Muscle of leg (tissue), 11 donors: ENCODE results near the gene CFAP157. TPM values are rescaled to one million over a fixed set of nuclear protein-coding genes. Genes with fewer than 3 reads are reported as not detected.

Source experiments
- DNase-seq: peaks from one replicate; pipeline ENCODE4 v3.0.0; 2013
- H3K27ac ChIP-seq: one replicate; pipeline ENCODE4 v1.5.1; 2013; ENCODE audit warnings: mild to moderate bottlenecking, low read length, control low read depth
- H3K27me3 ChIP-seq: one replicate; pipeline ENCODE4 v1.6.1; 2013; ENCODE audit warnings: low read length; ENCODE audit not compliant: control insufficient read depth, insufficient read depth
- H3K36me3 ChIP-seq: one replicate; pipeline ENCODE4 v1.6.1; 2013; ENCODE audit warnings: low read length; ENCODE audit not compliant: control insufficient read depth, insufficient read depth
- H3K4me1 ChIP-seq: one replicate; pipeline ENCODE4 v1.6.1; 2013; ENCODE audit warnings: low read length; ENCODE audit not compliant: control insufficient read depth, insufficient read depth
- H3K4me3 ChIP-seq: one replicate; pipeline ENCODE4 v1.5.1; 2013; ENCODE audit warnings: low read length, control low read depth
- H3K9me3 ChIP-seq: replicated peaks from 2 replicates; pipeline ENCODE4 v1.6.1; 2013; ENCODE audit warnings: low read depth, low read length; ENCODE audit not compliant: control insufficient read depth
- WGBS: methylation state at CpG from one replicate; pipeline ENCODE4 v1.1.5; 2013; ENCODE audit warnings: missing lambda C conversion rate; ENCODE audit not compliant: insufficient coverage; 5-methylcytosine and 5-hydroxymethylcytosine counted together
- polyA plus RNA-seq, 8 donors: library from polyadenylated mRNA; unstranded; fragments of 120-200 nt; gene quantifications; one replicate each; pipeline versions ENCODE4 v1.2.1 to v1.2.3, GENCODE V29; 2013; ENCODE audit warnings: inconsistent platforms in 1 of 8, low replicate concordance in 1 of 8; ENCODE audit not compliant: insufficient read length in 8 of 8, insufficient read depth in 1 of 8
- total RNA-seq: library from RNA; stranded (reverse); fragments of 120-200 nt; gene quantifications from one replicate; pipeline ENCODE4 v1.2.4, GENCODE V29; 2013

CFAP157 gene
- total and polyA plus RNA-seq, 9 donors = 0.84 to 2.4 (median 1.3) TPM; not detected in 1

- 91% methylated on average over 5 of the region's 12 CpGs for WGBS
- H3K4me1 ChIP-seq = no peaks in the 10 kb centered on the region
- DNase-seq = no peak
- H3K36me3 ChIP-seq = peaks cover 66% of the 10 kb centered on the region
- no peak overlapping the region for H3K27ac ChIP-seq
- H3K27me3 ChIP-seq = no peaks in the 10 kb centered on the region
- H3K4me3 ChIP-seq = no peak overlapping the region
- no peaks in the 10 kb centered on the region for H3K9me3 ChIP-seq
Measured at GRCh38 chr9:127676638-127677037, 30.1 kb upstream of the CFAP157 start.

- WGBS = no CpG with 5 or more reads among the region's 2 CpGs
- DNase-seq = no peak
- H3K9me3 ChIP-seq = no peaks in the 10 kb centered on the region
- H3K27me3 ChIP-seq = no peaks in the 10 kb centered on the region
- H3K36me3 ChIP-seq = peaks cover 67% of the 10 kb centered on the region
- no peaks in the 10 kb centered on the region for H3K4me1 ChIP-seq
- no peak overlapping the region for H3K27ac ChIP-seq
- H3K4me3 ChIP-seq = no peak overlapping the region
Measured at GRCh38 chr9:127679506-127679905, 27.3 kb upstream of the CFAP157 start.

DNA sequence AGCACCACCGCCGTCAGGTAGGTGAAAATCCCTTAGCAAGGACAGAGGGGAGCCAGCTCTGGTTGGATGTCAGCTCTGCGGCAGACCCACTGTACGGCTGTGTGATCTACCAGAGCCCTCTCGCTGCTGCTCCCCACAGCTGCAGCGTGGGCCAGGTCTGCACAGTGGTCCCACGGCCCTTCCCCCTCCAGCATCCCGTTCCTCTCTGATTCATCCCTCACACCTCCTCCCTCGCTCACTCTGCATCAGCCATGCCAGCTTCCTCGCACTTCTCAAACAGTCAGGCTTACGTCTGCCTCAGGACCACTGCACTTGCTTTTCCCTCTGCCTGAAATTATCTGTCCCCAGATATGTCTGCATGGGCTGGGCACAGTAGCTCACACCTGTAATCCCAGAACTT, 26.6 kb upstream of the CFAP157 start:
- H3K4me3 ChIP-seq = no peak overlapping the region
- peaks cover 65% of the 10 kb centered on the region for H3K36me3 ChIP-seq
- H3K27ac ChIP-seq = no peak overlapping the region
- no peaks in the 10 kb centered on the region for H3K9me3 ChIP-seq
- WGBS = 83% methylated on average over 11 of the region's 11 CpGs
- DNase-seq = no peak
- no peaks in the 10 kb centered on the region for H3K27me3 ChIP-seq
- H3K4me1 ChIP-seq = no peaks in the 10 kb centered on the region

GRCh38 chr9:127680846-127681245, 25.9 kb upstream of the CFAP157 start:
- Histone ChIP-seq H3K4me3 (no peak overlapping the region), H3K36me3 (peaks cover 61% of the 10 kb centered on the region), H3K4me1 (no peaks in the 10 kb centered on the region), H3K9me3 (no peaks in the 10 kb centered on the region), H3K27ac (no peak overlapping the region), H3K27me3 (no peaks in the 10 kb centered on the region)
- no peak for DNase-seq
- 88% methylated on average over 9 of the region's 9 CpGs for WGBS

DNA sequence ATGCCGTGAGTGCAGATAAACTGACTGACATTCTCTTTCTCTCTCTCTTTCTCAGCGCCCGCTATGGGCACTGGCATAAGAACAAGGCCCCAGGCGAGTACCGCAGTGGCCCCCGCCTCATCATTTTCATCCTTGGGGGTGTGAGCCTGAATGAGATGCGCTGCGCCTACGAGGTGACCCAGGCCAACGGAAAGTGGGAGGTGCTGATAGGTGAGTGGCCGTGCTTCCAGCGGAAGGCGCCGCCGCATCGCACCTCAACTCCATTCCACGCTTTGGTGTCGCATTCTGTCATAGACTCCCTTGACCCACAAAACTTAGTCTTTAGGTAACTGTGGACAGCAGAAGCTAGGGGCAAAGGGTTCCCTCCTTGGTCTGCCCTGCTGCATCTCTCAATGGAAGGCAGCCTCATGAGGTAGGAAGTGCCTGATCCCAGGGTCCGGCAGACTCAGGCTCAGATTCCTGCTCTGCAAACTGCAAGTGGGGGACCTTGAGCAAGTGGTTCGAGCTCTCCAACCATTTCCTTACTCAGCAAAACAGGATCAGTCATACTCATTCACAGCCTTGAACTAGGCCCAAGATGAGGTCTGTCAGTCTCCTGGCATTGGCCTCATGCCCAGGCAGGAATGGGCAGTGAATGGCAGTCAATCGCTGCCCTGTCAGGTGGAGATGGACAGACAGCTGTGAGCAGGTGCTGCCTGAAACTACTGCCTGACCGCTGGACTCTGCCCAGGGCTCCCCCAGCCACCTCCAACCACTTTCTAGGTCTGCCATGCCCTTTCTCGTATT, 24.2 kb upstream of the CFAP157 start:
- H3K4me1 ChIP-seq = no peaks in the 10 kb centered on the region
- no peak overlapping the region for H3K4me3 ChIP-seq
- H3K27ac ChIP-seq = no peak overlapping the region
- DNase-seq = peak; percentile 37
- H3K27me3 ChIP-seq = no peaks in the 10 kb centered on the region
- WGBS = 85% methylated on average over 9 of the region's 23 CpGs
- H3K36me3 ChIP-seq = peaks cover 61% of the 10 kb centered on the region
- H3K9me3 ChIP-seq = no peaks in the 10 kb centered on the region

DNA sequence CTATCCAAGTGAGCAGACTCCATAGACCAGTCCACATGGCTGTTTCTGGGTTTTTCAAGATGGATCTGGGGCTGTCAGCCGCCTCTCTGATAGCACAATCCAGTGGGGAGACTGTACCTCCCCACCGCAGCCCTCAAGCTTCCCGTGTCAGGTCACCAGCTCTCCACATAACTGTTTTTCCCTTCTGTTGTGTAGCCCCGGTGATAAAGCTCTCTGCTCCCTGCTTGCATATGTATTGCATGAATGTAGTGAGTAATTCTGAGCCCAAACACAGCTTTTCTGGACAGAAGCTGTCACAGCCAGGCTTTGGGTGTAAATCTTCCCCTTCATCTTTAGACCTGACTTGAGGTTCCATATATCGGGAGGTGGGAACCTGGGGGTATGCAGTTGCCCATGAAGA, 23.1 kb upstream of the CFAP157 start:
- no peak for DNase-seq
- no peaks in the 10 kb centered on the region for H3K9me3 ChIP-seq
- H3K36me3 ChIP-seq = peaks cover 59% of the 10 kb centered on the region
- H3K27ac ChIP-seq = no peak overlapping the region
- no peaks in the 10 kb centered on the region for H3K27me3 ChIP-seq
- no peaks in the 10 kb centered on the region for H3K4me1 ChIP-seq
- 80% methylated on average over 1 of the region's 5 CpGs for WGBS
- H3K4me3 ChIP-seq = no peak overlapping the region

DNA sequence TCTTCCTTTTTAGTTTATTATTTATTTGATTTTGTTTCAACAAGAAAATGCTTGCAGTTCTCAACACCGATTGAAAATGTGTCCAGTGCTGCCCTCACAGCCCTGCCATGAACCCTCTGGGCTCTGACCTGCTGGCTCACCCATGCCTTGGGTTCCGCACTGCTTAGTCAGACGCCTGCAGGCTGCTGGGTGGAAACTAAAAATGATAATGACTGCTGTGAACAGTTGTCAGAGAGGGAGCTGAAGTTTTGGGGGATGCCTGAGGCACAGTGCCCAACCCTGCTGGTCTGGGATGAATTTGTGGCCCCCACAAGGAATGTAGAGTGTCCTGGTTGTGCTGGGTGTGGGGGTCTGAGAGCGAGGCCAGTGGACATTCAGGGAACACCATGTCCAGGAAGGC, 22.2 kb upstream of the CFAP157 start:
- WGBS = 94% methylated on average over 3 of the region's 4 CpGs
- Histone ChIP-seq H3K27me3 (no peaks in the 10 kb centered on the region), H3K27ac (no peak overlapping the region), H3K36me3 (peaks cover 56% of the 10 kb centered on the region), H3K4me1 (peaks cover 4% of the 10 kb centered on the region), H3K9me3 (no peaks in the 10 kb centered on the region), H3K4me3 (no peak overlapping the region)
- no peak for DNase-seq

DNA sequence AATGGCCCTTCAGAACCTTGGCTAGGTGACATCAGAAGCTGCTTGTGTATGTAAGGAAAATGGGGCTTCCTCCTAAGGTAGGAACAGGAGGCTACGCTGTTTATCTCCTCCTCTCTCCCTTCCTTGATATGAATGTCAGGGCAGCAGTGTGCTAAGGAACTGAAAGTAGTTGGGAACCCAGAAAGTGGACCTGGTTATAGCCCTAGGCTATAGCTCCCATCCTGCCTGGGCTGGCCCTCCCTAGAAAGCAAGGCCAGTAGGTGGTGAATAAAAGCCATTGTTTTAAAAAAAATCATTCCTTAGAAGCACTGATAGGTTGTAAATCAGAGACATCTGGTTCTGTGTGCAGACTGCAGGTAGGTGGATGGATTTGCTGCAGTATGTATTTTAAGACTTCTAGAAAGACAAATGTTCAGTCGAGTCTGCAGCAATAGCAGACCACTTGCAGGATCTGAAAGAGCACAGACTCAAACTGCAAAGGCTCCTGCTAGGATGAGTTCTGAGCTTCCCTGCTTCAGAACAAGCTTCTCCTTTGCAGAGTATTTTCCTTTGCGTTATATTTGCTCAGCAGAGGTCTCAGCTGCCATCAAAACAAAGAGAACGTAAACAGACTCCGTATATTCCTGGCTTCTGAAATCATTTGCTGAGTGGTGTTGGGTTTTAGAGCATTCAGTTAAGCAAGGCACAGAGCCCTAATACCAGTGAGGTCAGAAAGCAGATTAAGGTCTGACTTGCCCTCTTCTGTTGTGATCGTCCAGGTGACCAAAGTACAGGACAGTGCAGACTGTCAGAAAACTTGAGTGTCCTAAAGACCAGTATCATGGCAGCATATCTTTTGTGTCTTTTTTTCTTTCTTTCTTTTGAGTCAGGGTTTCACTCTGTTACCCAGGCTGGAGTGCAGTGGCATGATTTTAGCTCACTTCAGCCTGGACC, 20.1 kb upstream of the CFAP157 start:
- DNase-seq = no peak
- Histone ChIP-seq H3K27ac (no peak overlapping the region), H3K4me1 (peaks cover 4% of the 10 kb centered on the region), H3K4me3 (no peak overlapping the region), H3K36me3 (peaks cover 59% of the 10 kb centered on the region), H3K9me3 (no peaks in the 10 kb centered on the region), H3K27me3 (no peaks in the 10 kb centered on the region)
- WGBS = 54% methylated on average over 2 of the region's 6 CpGs

DNA sequence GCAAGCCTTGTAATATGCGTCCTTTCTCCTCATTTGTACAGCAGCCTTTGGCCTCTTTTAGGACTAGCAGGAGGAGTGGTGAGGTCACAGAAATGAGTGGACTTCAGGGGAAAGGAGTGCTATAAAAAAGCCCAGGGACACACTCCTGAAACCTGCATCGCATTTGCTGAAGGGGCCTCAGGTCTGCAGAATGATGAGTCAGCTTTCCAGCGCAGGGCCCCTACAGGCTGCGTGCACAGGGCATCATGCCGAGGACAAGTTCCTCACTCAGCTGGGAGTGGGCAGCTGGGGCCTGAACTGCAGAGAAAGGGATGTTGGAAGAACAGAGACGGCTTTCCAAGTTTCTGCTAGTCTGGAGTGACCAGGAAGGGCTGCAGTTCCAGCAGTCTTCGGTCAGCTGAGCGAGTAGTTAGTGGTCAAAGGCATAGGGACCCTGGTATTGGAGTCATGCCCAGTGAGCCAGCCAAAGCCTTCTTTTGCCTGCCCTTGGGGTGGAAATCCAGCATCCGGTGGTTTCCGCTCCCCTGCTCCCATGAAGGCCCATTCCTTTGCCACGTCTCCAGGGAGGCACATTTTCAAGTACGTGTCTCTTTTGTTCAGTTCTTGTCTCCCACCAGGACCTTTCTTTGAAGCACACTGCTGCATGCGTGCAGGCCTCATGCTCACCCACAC, 17.3 kb upstream of the CFAP157 start:
- 91% methylated on average over 12 of the region's 13 CpGs for WGBS
- Histone ChIP-seq H3K4me1 (peaks cover 6% of the 10 kb centered on the region), H3K27ac (no peak overlapping the region), H3K27me3 (no peaks in the 10 kb centered on the region), H3K36me3 (peaks cover 46% of the 10 kb centered on the region), H3K9me3 (no peaks in the 10 kb centered on the region), H3K4me3 (no peak overlapping the region)
- DNase-seq = no peak

- H3K27ac ChIP-seq = no peak overlapping the region
- DNase-seq = no peak
- peaks cover 11% of the 10 kb centered on the region for H3K4me1 ChIP-seq
- H3K27me3 ChIP-seq = no peaks in the 10 kb centered on the region
- peaks cover 46% of the 10 kb centered on the region for H3K36me3 ChIP-seq
- no peak overlapping the region for H3K4me3 ChIP-seq
- WGBS = 70% methylated on average over 5 of the region's 10 CpGs
- no peaks in the 10 kb centered on the region for H3K9me3 ChIP-seq
Measured at GRCh38 chr9:127690735-127691134, 16.1 kb upstream of the CFAP157 start.
